ENCODE data around the gene ITGA3. TPM values are rescaled to one million over a fixed set of nuclear protein-coding genes. Genes with fewer than 3 reads are reported as not detected.
A peak's percentile ranks its signal among the peaks of the same experiment; 100 is the strongest.

Gene ITGA3
- total RNA-seq, 1 experiment from 2014 or later = 22.5 TPM

DNA sequence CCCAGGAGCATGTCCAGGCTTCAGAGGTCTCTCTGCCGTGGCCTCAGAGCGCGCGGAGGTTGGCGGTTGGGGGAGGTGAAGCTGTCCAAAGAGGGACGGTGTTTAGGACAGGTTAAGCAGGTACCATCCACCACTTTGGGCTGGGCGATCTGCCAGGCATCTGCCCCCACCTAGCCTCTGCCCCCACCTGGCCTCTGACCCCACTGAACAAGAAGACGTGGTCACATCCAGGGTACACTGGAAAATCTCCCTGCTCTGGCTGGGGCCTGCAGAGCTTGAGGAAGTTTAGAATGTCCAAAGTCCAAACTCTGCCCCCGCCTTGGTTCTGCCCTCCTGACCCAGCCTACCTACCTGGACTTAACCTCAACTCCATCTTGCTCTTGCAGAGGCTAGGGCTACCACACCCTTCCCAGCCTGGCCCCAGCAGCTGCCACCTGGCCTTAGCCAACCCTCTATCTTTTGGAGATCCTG lies 1.6 kb downstream of the ITGA3 start:
- Histone ChIP-seq H3K56ac (ENCODE audit: insufficient read length, low read depth, low read length) (no peak overlapping the region), H2BK12ac (ENCODE audit: insufficient read length, low read depth, low read length) (no peak overlapping the region), H4K8ac (replicated peaks; ENCODE audit: insufficient read length, low read depth, low read length) (no peak overlapping the region), H3K27me3 (ENCODE audit: insufficient read depth, low read length) (no peaks in the 10 kb centered on the region), H4K5ac (ENCODE audit: insufficient read length, low read depth, low read length) (no peak overlapping the region), H2BK15ac (ENCODE audit: low read depth, low read length) (no peak overlapping the region), H3K79me1 (ENCODE audit: insufficient read depth, low read depth, low read length, poor library complexity, severe bottlenecking) (no peaks in the 10 kb centered on the region), H3K23me2 (ENCODE audit: insufficient read length, low read depth, low read length, poor library complexity, severe bottlenecking) (peaks cover 15% of the 10 kb centered on the region), H2BK20ac (ENCODE audit: low read depth, low read length, poor library complexity, severe bottlenecking) (no peak overlapping the region), H3K9ac (ENCODE audit: extremely low read depth, insufficient read length, low read length) (no peak overlapping the region), H3K9me3 (ENCODE audit: control insufficient read depth, low read depth, low read length) (no peaks in the 10 kb centered on the region), H3K4me1 (ENCODE audit: insufficient read depth, low read length) (peaks cover 10% of the 10 kb centered on the region), H3K14ac (ENCODE audit: insufficient read depth, low read length) (no peak overlapping the region), H3T11ph (ENCODE audit: low read length) (no peak overlapping the region), H3K18ac (ENCODE audit: insufficient read length, low read depth, low read length) (no peak overlapping the region), H3K79me2 (ENCODE audit: insufficient read depth, low read length) (no peaks in the 10 kb centered on the region), H2BK5ac (ENCODE audit: insufficient read length, low read length) (no peak overlapping the region), H3K27ac (ENCODE audit: insufficient read length, low read depth, low read length) (no peak overlapping the region), H4K91ac (ENCODE audit: insufficient read length, low read depth, low read length) (no peak overlapping the region), H2AFZ (ENCODE audit: low read length) (no peak overlapping the region), H2AK5ac (ENCODE audit: insufficient read length, low read length) (no peak overlapping the region), H3K4ac (ENCODE audit: low read depth, low read length) (no peak overlapping the region), H3K4me2 (ENCODE audit: insufficient read depth, insufficient read length, low read length) (peak overlapping the region; percentile 89), H2BK120ac (ENCODE audit: low read depth, low read length, poor library complexity, severe bottlenecking) (no peak overlapping the region), H3K23ac (ENCODE audit: insufficient read length, low read depth, low read length) (no peak overlapping the region), H4K20me1 (ENCODE audit: control insufficient read depth, insufficient read depth, insufficient read length) (no peaks in the 10 kb centered on the region)
- Mint-ChIP-seq H3K9me3 (no peaks in the 10 kb centered on the region), H3K36me3 (ENCODE audit: insufficient read depth in 1 of 3, low read depth in 3 of 3) (no peaks in the 10 kb centered on the region), H3K27me3 (ENCODE audit: low read depth) (peaks cover 22% of the 10 kb centered on the region), H3K4me1 (peaks cover 35 to 43% of the 10 kb centered on the region in 2 experiments), H3K4me3 (peak overlapping the region; percentile 79 to 88), H3K27ac (peak overlapping the region in 1 of 3 experiments; percentile 63; a peak in 2 of 7 replicates)
- no CpG with 5 or more reads among the region's 9 CpGs for WGBS (ENCODE audit: extremely low coverage, insufficient read length, low lambda C conversion rate)
- no peak for DNase-seq
- TF ChIP-seq CTCF (conservative IDR thresholded peaks at IDR 0.05) = no peak
